NK-92 (cell line): Measurements from ENCODE around the gene UGT1A5.

Experiments used
- DNase-seq: peaks from one replicate; lab custom pipeline; 2025; ENCODE audit not compliant: unreplicated experiment; lab: John Stamatoyannopoulos, UW

Gene UGT1A5

DNA sequence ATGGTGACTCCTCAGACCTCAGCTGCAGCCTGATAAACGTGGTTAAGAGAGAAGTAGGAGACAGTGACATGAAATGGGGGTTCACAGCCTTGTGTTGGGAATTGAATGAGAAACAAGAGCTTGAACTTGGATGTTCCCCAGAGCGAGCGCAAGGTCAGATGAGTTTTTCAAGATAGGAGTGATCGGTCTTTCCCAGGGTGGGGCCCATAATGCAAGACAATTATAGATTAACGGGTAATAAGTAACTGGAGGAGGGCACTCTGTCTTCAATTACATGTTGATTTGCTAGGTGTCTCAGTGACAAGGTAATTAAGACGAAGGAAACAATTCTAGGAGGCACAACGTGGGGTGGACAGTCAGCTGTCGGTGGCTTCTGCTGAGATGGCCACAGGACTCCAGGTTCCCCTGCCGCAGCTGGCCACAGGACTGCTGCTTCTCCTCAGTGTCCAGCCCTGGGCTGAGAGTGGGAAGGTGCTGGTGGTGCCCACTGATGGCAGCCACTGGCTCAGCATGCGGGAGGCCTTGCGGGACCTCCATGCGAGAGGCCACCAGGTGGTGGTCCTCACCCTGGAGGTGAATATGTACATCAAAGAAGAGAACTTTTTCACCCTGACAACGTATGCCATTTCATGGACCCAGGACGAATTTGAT lies at the start of gene UGT1A5:
UGT1A5 (plus strand) TSS at position 297 of the 651 bp plus-strand sequence; CDS start at position 382, 85 bp downstream.
- DNase-seq, result no peak

GRCh38 chr2:233663911-233664310 lies 48.8 kb upstream of the UGT1A5 start:
- DNase-seq, result no peak

- no peak for DNase-seq
Observed at GRCh38 chr2:233668605-233669260, 44.0 kb upstream of the UGT1A5 start.

- DNase-seq, result no peak
Observed at GRCh38 chr2:233671290-233672161, 41.2 kb upstream of the UGT1A5 start, which contains the start of gene UGT1A9. TSS of gene UGT1A9 (plus strand) at chr2:233671898. CDS start at chr2:233671935, 37 bp downstream.

- no peak for DNase-seq
Observed at GRCh38 chr2:233672886-233673285, 39.8 kb upstream of the UGT1A5 start.

DNA sequence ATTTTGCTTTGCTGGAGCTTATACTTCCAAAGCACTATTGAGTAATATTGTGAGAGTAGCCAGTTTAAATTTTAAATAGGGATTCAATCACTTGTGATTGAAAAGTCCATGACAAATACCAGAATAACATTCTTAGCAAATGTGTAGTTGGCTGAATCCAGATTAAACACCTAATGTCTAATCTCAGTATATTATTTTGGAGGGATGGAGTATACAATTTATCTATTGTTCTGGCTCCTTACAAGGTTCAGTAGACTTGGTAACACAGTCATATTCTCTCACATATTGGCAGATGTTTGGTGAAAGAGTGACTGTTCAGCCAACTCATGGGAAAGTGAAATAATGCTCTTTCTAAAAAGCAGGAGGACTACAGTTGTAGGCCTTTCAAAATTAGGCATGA lies 38.8 kb upstream of the UGT1A5 start:
- DNase-seq, result no peak

- DNase-seq, result no peak
Observed at GRCh38 chr2:233674314-233674713, 38.4 kb upstream of the UGT1A5 start.

DNA sequence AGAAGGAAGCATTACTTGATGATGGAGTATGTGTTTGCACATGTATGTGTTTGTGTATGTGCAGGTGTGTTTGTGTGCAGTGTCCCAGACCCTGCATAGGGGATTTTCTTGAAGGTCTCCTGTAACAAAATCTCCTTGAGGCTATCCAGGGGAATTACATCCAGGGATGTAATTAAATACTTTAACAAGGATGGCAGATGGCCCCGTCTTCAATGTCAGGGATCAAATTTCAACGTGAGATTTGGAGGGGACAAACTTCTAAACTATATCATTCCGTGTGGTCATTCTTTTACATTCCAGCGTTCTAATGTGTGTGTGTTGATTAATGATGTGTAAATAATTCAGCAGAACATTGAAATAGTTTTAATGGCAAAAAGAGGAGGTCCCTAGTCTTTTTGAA lies 37.7 kb upstream of the UGT1A5 start:
- DNase-seq, result no peak

GRCh38 chr2:233676046-233676445 lies 36.7 kb upstream of the UGT1A5 start:
- no peak for DNase-seq

DNA sequence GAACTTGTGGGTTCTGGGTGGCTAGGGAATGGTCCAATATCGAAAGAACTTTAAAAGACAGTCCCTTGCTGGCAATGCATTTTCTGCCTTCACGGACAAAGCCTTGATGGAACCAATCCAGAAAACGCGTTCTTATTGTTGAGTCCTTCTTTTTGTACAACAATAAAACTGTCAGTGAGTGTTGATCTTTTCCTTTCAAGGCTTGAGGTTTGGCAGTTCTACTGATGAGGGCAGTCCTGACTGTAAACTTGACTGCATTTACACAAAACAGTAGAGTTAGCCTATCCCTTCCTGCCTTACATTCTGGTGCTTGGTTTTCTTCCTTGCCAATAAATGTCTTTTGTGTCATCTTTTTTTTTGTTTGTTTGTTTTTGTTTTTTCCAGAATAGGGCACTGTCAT lies 33.5 kb upstream of the UGT1A5 start:
- no peak for DNase-seq

DNA sequence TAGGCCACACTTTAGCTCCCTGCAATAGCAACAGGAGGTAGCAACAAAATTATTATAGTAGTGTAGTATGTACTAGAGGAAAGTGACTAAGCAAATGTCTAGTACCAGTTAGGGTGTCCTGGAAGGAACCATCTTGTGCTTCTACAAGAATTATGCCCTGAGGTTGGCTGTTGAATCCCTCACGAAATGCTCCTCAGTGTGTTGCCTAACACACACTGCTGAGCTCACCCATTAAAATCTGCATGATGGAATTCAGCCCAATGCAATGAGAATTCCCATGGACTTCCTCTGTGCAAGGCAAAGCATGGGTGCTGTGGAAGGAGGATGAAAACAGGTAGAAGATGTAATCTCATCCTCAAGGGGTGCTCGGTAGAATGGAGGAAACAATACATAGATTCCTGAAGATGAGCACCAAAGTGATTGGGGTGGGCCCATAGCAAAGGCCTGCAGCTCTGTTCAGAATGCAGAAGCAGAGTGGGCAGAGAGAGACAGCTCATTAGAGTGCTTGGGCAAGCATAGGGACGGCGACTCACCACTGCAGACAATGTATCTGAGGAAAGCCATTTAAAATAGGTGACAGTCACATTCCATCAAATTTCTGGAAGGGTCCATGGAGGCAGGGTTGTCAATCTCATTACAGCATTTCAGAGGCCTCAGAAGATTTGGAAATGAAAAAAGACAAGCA lies 32.2 kb upstream of the UGT1A5 start:
- DNase-seq, result no peak

- no peak for DNase-seq
Observed at GRCh38 chr2:233681521-233682099, 31.1 kb upstream of the UGT1A5 start, which contains the start of gene UGT1A7. TSS of gene UGT1A7 (plus strand) at chr2:233681901. CDS start at chr2:233681938, 37 bp downstream.

DNA sequence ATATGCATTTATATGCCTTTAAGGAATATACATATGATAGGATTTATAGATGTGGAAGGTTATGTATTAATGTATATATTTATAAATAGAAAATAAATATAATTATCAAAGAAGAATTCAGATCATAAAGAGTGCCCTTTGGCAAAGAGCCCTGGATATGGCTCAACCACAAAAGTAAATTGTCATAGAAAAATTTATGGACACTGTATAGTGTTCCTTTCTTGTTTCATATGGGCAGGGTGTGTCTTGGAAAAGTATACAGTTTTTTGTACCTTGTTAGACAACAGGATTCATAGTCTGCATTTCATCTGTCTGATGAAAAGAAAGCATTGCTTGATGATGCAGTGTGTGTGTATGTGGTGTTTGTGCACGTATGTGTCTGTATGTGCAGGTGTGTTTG lies 28.1 kb upstream of the UGT1A5 start:
- DNase-seq, result no peak

- DNase-seq, result no peak
Observed at GRCh38 chr2:233686928-233687327, 25.8 kb upstream of the UGT1A5 start.

GRCh38 chr2:233688341-233688740 lies 24.4 kb upstream of the UGT1A5 start:
- no peak for DNase-seq

- no peak for DNase-seq
Observed at GRCh38 chr2:233689031-233689430, 23.7 kb upstream of the UGT1A5 start.

GRCh38 chr2:233689501-233689900 lies 23.2 kb upstream of the UGT1A5 start:
- DNase-seq, result no peak

GRCh38 chr2:233690444-233690843 lies 22.3 kb upstream of the UGT1A5 start:
- DNase-seq, result no peak

DNA sequence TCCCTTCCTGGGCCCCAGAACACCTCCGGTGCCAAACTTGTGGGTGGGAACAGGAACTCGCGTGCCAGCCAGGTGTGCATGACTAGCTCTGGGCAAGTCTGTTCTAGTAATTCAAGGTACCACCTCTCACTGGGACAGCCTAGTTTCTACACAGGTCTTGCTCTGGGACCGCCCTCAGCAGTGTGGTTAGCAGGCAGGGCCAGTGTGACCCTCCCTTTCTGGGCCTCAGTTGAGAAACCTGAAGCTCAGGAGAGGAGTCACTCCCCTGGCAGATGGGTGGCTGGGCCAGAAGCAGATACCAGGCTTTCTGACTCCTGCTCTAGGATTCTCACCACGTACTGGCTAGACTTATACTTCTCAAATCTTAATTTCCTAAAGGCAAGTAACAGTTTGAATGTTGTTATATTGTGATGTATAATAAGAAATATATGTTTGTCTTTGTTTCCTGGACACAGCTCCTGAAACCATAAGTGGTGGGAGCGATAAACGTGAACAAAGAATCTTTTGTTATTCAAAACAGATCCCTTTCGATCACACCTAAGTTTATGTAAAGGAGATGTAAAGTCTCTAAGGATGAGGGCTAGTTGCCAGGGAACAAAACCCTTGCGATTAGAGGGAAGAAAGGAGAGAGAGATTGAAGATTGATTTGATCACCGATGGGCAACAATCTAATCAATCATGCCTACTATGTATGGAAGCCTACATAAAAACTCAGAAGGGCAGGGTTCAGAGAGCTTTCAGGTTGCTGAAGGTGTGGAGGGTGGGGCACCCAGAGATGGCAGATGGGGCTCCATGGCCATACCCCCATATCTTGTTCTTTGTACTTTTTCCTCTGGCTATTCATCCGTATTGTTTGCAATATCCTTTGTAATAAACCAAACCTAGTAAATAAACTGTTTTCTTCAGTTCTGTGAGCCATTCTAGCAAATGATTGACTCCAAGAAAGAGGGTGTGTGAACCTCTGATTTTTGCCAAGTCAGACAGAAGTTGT lies 21.0 kb upstream of the UGT1A5 start:
- DNase-seq, result no peak
